ENCODE results near the gene PRLR.

The PRLR gene

GRCh38 chr5:35016174-35017051 lies 213.9 kb downstream of the PRLR start:
- H3K27ac ChIP-seq (ENCODE audit: low read depth, low read length) = no peak overlapping the region
- no peaks in the 10 kb centered on the region for H3K36me3 ChIP-seq (ENCODE audit: control insufficient read depth, insufficient read depth, low read length)
- no peak overlapping the region for H3K4me3 ChIP-seq (ENCODE audit: low read depth, low read length)
- H3K4me1 ChIP-seq (ENCODE audit: control insufficient read depth, insufficient read depth, low read length) = no peaks in the 10 kb centered on the region
- no peaks in the 10 kb centered on the region for H3K9me3 ChIP-seq (ENCODE audit: control insufficient read depth, insufficient read depth, low read depth, low read length)
- H3K27me3 ChIP-seq (ENCODE audit: control insufficient read depth, insufficient read depth, low read length) = no peaks in the 10 kb centered on the region
- H3K9ac ChIP-seq (ENCODE audit: low read length) = no peak overlapping the region

GRCh38 chr5:35015063-35015462 lies 215.2 kb downstream of the PRLR start:
- H3K4me3 ChIP-seq (ENCODE audit: low read depth, low read length) = no peak overlapping the region
- H3K27me3 ChIP-seq (ENCODE audit: control insufficient read depth, insufficient read depth, low read length) = no peaks in the 10 kb centered on the region
- H3K36me3 ChIP-seq (ENCODE audit: control insufficient read depth, insufficient read depth, low read length) = no peaks in the 10 kb centered on the region
- no peaks in the 10 kb centered on the region for H3K4me1 ChIP-seq (ENCODE audit: control insufficient read depth, insufficient read depth, low read length)
- H3K9me3 ChIP-seq (ENCODE audit: control insufficient read depth, insufficient read depth, low read depth, low read length) = no peaks in the 10 kb centered on the region
- H3K27ac ChIP-seq (ENCODE audit: low read depth, low read length) = no peak overlapping the region
- H3K9ac ChIP-seq (ENCODE audit: low read length) = no peak overlapping the region

- Histone ChIP-seq H3K9ac (ENCODE audit: low read length) (no peak overlapping the region), H3K4me3 (ENCODE audit: low read depth, low read length) (no peak overlapping the region), H3K27ac (ENCODE audit: low read depth, low read length) (no peak overlapping the region), H3K9me3 (ENCODE audit: control insufficient read depth, insufficient read depth, low read depth, low read length) (no peaks in the 10 kb centered on the region), H3K27me3 (ENCODE audit: control insufficient read depth, insufficient read depth, low read length) (no peaks in the 10 kb centered on the region), H3K4me1 (ENCODE audit: control insufficient read depth, insufficient read depth, low read length) (no peaks in the 10 kb centered on the region), H3K36me3 (ENCODE audit: control insufficient read depth, insufficient read depth, low read length) (no peaks in the 10 kb centered on the region)
Observed at GRCh38 chr5:35012796-35013195, 217.5 kb downstream of the PRLR start.

- Histone ChIP-seq H3K27ac (ENCODE audit: low read depth, low read length) (no peak overlapping the region), H3K4me1 (ENCODE audit: control insufficient read depth, insufficient read depth, low read length) (no peaks in the 10 kb centered on the region), H3K9me3 (ENCODE audit: control insufficient read depth, insufficient read depth, low read depth, low read length) (no peaks in the 10 kb centered on the region; the same call in 1 of the 2 replicates), H3K27me3 (ENCODE audit: control insufficient read depth, insufficient read depth, low read length) (no peaks in the 10 kb centered on the region), H3K4me3 (ENCODE audit: low read depth, low read length) (no peak overlapping the region), H3K36me3 (ENCODE audit: control insufficient read depth, insufficient read depth, low read length) (no peaks in the 10 kb centered on the region), H3K9ac (ENCODE audit: low read length) (no peak overlapping the region)
Observed at GRCh38 chr5:35012365-35012764, 217.9 kb downstream of the PRLR start.

- H3K27ac ChIP-seq (ENCODE audit: low read depth, low read length) = no peak overlapping the region
- H3K4me1 ChIP-seq (ENCODE audit: control insufficient read depth, insufficient read depth, low read length) = no peaks in the 10 kb centered on the region
- H3K27me3 ChIP-seq (ENCODE audit: control insufficient read depth, insufficient read depth, low read length) = no peaks in the 10 kb centered on the region
- H3K9ac ChIP-seq (ENCODE audit: low read length) = no peak overlapping the region
- no peak overlapping the region for H3K4me3 ChIP-seq (ENCODE audit: low read depth, low read length)
- H3K9me3 ChIP-seq (ENCODE audit: control insufficient read depth, insufficient read depth, low read depth, low read length) = no peaks in the 10 kb centered on the region; the same call in 1 of the 2 replicates
- no peaks in the 10 kb centered on the region for H3K36me3 ChIP-seq (ENCODE audit: control insufficient read depth, insufficient read depth, low read length)
Observed at GRCh38 chr5:35010676-35011075, 219.6 kb downstream of the PRLR start.

GRCh38 chr5:35009657-35010056 lies 220.6 kb downstream of the PRLR start:
- Histone ChIP-seq H3K9ac (ENCODE audit: low read length) (no peak overlapping the region), H3K4me1 (ENCODE audit: control insufficient read depth, insufficient read depth, low read length) (peaks cover 2% of the 10 kb centered on the region), H3K27me3 (ENCODE audit: control insufficient read depth, insufficient read depth, low read length) (no peaks in the 10 kb centered on the region), H3K27ac (ENCODE audit: low read depth, low read length) (no peak overlapping the region), H3K36me3 (ENCODE audit: control insufficient read depth, insufficient read depth, low read length) (no peaks in the 10 kb centered on the region), H3K4me3 (ENCODE audit: low read depth, low read length) (no peak overlapping the region), H3K9me3 (ENCODE audit: control insufficient read depth, insufficient read depth, low read depth, low read length) (no peaks in the 10 kb centered on the region; the same call in 1 of the 2 replicates)

GRCh38 chr5:35009019-35009418 lies 221.3 kb downstream of the PRLR start:
- H3K27ac ChIP-seq (ENCODE audit: low read depth, low read length) = no peak overlapping the region
- H3K4me3 ChIP-seq (ENCODE audit: low read depth, low read length) = no peak overlapping the region
- H3K36me3 ChIP-seq (ENCODE audit: control insufficient read depth, insufficient read depth, low read length) = no peaks in the 10 kb centered on the region
- peaks cover 9% of the 10 kb centered on the region for H3K4me1 ChIP-seq (ENCODE audit: control insufficient read depth, insufficient read depth, low read length)
- H3K9me3 ChIP-seq (ENCODE audit: control insufficient read depth, insufficient read depth, low read depth, low read length) = no peaks in the 10 kb centered on the region; the same call in 1 of the 2 replicates
- H3K9ac ChIP-seq (ENCODE audit: low read length) = no peak overlapping the region
- H3K27me3 ChIP-seq (ENCODE audit: control insufficient read depth, insufficient read depth, low read length) = no peaks in the 10 kb centered on the region

GRCh38 chr5:35004771-35005170 lies 225.5 kb downstream of the PRLR start:
- H3K4me3 ChIP-seq (ENCODE audit: low read depth, low read length) = no peak overlapping the region
- no peaks in the 10 kb centered on the region for H3K36me3 ChIP-seq (ENCODE audit: control insufficient read depth, insufficient read depth, low read length)
- no peaks in the 10 kb centered on the region for H3K27me3 ChIP-seq (ENCODE audit: control insufficient read depth, insufficient read depth, low read length)
- no peak overlapping the region for H3K9ac ChIP-seq (ENCODE audit: low read length)
- peaks cover 14% of the 10 kb centered on the region for H3K4me1 ChIP-seq (ENCODE audit: control insufficient read depth, insufficient read depth, low read length)
- H3K27ac ChIP-seq (ENCODE audit: low read depth, low read length) = no peak overlapping the region
- no peaks in the 10 kb centered on the region; the same call in 1 of the 2 replicates for H3K9me3 ChIP-seq (ENCODE audit: control insufficient read depth, insufficient read depth, low read depth, low read length)

GRCh38 chr5:35004200-35004599 lies 226.1 kb downstream of the PRLR start:
- no peak overlapping the region for H3K9ac ChIP-seq (ENCODE audit: low read length)
- no peak overlapping the region for H3K27ac ChIP-seq (ENCODE audit: low read depth, low read length)
- no peaks in the 10 kb centered on the region; the same call in 1 of the 2 replicates for H3K9me3 ChIP-seq (ENCODE audit: control insufficient read depth, insufficient read depth, low read depth, low read length)
- peaks cover 14% of the 10 kb centered on the region for H3K4me1 ChIP-seq (ENCODE audit: control insufficient read depth, insufficient read depth, low read length)
- no peaks in the 10 kb centered on the region for H3K36me3 ChIP-seq (ENCODE audit: control insufficient read depth, insufficient read depth, low read length)
- H3K27me3 ChIP-seq (ENCODE audit: control insufficient read depth, insufficient read depth, low read length) = no peaks in the 10 kb centered on the region
- 0 out of 2 replicates have a peak overlapping the region, but pooled peaks have one; percentile 0 for H3K4me3 ChIP-seq (ENCODE audit: low read depth, low read length)

GRCh38 chr5:35003018-35003957 lies 227.0 kb downstream of the PRLR start:
- Histone ChIP-seq H3K4me1 (ENCODE audit: control insufficient read depth, insufficient read depth, low read length) (peaks cover 14% of the 10 kb centered on the region), H3K9ac (ENCODE audit: low read length) (no peak overlapping the region), H3K36me3 (ENCODE audit: control insufficient read depth, insufficient read depth, low read length) (no peaks in the 10 kb centered on the region), H3K9me3 (ENCODE audit: control insufficient read depth, insufficient read depth, low read depth, low read length) (no peaks in the 10 kb centered on the region; the same call in 1 of the 2 replicates), H3K27me3 (ENCODE audit: control insufficient read depth, insufficient read depth, low read length) (no peaks in the 10 kb centered on the region), H3K4me3 (ENCODE audit: low read depth, low read length) (no peak overlapping the region), H3K27ac (ENCODE audit: low read depth, low read length) (no peak overlapping the region)

GRCh38 chr5:35002459-35002858 lies 227.8 kb downstream of the PRLR start:
- no peak overlapping the region for H3K4me3 ChIP-seq (ENCODE audit: low read depth, low read length)
- no peaks in the 10 kb centered on the region for H3K36me3 ChIP-seq (ENCODE audit: control insufficient read depth, insufficient read depth, low read length)
- H3K9me3 ChIP-seq (ENCODE audit: control insufficient read depth, insufficient read depth, low read depth, low read length) = no peaks in the 10 kb centered on the region; the same call in 1 of the 2 replicates
- H3K27ac ChIP-seq (ENCODE audit: low read depth, low read length) = no peak overlapping the region
- no peak overlapping the region for H3K9ac ChIP-seq (ENCODE audit: low read length)
- H3K27me3 ChIP-seq (ENCODE audit: control insufficient read depth, insufficient read depth, low read length) = no peaks in the 10 kb centered on the region
- peaks cover 14% of the 10 kb centered on the region for H3K4me1 ChIP-seq (ENCODE audit: control insufficient read depth, insufficient read depth, low read length)

Measured in HUES6 (cell line).